H7 (cell line): Measurements from ENCODE around the gene P2RX5. TPM values are rescaled to one million over a fixed set of nuclear protein-coding genes. Genes with fewer than 3 reads are reported as not detected.

Experiments used
- DNase-seq: peaks from one replicate; pipeline ENCODE4 v3.0.0; 2012
- H3K27me3 ChIP-seq: 2 replicates; pipeline ENCODE4 v1.6.0; 2011; ENCODE audit warnings: mild to moderate bottlenecking, low read length; ENCODE audit not compliant: control insufficient read depth, insufficient read depth
- H3K36me3 ChIP-seq: replicated peaks from 2 replicates; pipeline ENCODE4 v1.5.1; 2011; ENCODE audit warnings: low read length; ENCODE audit not compliant: control insufficient read depth, insufficient read depth
- H3K4me3 ChIP-seq: 2 replicates; pipeline ENCODE4 v1.5.1; 2011; ENCODE audit warnings: low read depth, mild to moderate bottlenecking, control low read depth, low read length, moderate library complexity; ENCODE audit not compliant: insufficient read depth
- total RNA-seq: library from RNA; depleted of rRNA; stranded (reverse); fragments of >200 nt; shearing (Covaris generic); gene quantifications from 2 replicates; pipeline ENCODE4 v1.2.3, GENCODE V29; 2014

Gene P2RX5
- total RNA-seq, 1 experiment from 2014 or later: 2.3 TPM

DNA sequence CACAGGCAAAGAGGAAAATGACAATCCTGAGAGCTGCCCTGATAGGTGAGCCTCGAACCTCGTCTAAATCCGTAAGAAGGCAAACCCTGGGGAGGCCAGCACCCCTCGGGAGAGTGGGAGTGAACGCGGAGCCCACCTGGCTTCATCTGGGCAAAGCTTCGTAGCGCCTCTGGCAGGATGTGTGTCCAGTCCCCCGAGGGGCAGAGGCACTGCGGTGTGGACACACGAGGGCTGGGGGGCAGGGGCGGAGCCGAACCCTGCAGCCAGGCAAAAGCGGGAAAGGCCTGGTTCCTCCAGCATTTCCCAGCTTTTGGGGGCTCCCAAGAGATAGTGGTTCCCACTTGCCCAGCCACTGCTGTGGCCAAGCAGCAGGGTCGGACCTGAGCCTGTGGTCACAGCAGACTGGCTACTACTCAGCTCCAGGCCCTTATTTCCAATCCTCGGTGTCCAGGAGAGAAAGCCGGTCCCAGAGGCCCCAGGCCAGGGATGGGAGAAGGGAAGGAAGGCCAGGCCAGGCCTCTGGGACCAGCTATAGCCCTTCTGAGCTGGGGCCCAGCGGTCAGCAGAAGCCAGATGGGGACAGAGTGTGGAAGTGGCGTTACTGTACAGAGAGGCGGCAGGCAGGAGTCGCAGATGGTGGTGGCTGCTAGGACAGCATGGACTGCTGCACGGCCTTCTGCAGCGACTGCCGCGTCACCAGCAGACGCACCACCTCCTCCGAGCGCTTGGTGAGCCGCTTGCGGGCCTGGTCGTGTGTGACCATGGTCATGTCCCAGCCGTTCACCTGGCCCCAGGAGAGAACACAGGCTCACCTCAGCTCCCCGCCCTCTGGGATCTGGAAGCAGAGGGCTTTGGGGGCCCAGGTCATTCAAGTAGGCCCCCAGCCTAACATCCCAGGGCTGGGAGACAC, 32.6 kb downstream of the P2RX5 start:
- Histone ChIP-seq H3K36me3 (peaks cover 1% of the 10 kb centered on the region; the same call in 1 of the 2 replicates), H3K27me3 (no peaks in the 10 kb centered on the region), H3K4me3 (no peak overlapping the region)
- DNase-seq: no peak

DNA sequence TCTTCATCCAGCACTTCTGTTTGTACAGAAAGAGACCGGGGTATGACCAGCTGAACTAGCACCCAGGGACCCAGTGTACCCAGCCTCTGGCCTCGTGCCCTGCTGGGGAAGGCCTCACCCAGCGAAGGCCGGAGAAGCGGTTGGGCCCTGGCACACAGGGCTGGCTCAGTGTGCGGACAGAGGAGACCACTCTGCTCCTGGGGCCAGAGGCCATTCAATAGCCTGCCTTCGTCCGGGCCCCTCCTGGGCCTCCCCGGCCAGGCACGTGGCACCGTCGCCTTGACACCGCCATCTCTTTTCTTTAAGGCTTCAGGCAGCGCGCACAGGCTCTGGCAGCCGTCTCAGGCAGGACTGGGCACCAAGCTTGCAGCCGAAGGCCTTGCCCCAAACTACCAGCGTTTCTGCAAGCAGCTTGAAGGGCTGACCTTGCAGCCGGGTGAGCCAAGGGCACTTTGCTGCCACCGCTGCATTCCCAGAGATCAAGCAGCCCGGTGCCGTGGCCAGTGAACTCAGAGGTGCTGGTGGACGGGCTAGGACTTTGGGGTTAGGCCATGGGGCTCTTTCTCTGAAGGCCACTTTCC, 35.6 kb downstream of the P2RX5 start:
- no peak for DNase-seq
- Histone ChIP-seq H3K4me3 (no peak overlapping the region), H3K36me3 (peaks cover 1% of the 10 kb centered on the region; the same call in 1 of the 2 replicates), H3K27me3 (no peaks in the 10 kb centered on the region)

DNA sequence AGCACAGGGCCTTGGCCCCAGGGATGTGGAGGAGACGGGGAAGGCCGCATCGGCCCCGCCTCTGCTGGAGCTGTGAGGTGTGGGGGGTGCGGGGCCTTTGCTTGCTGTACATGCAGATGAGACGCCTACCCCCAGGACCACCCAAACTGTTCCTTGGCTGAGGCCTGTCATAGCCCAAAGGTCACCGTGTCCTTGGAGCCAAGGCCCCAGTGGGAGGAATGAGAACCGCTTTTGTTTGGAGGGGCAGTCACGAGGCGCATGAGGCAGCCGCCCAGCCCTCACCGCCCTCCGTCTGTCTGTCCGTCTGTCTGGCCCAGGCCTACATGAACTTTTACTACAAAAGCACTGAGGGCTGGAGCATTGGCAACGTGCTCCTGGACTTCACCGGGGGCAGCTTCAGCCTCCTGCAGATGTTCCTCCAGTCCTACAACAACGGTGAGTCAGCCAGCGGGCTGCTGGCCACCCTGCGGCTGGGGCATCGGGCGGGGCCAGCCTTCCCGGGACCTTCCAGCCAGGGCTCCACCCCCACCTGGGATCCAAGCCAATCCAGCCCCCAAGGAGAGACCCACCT, 36.3 kb downstream of the P2RX5 start:
- DNase-seq: peak; percentile 75

DNA sequence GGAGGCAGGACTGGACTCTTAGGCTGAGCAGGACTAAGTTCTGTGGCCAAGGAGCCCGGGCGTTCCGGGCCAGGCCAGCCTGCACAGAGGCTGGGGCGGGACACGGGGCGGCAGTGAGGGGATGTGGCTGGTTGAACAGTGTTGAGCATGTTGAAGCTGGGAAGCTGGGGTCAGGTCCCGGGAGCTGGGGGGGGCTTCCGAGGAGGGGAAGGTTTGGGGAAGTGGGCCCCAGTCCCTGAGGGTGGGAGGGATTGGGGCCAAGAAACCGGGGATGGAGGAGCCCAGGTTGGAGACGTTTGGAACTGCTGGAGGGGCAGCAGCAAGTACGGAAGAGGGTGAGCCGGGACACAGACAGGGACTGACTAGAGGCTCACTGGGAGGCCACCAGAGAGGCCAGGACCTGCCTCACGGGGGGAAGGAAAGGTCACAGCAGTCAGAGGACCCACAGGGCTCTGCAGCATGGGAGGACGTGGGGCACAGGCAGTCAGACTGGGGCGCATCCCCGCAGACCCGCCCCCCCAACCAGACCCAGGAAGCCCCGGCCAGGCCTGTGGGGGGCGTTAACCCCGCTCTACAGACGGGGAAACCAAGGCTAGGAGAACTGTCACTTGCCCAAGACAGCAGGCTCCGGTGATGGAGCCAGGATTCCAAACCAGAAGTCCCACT, 37.0 kb downstream of the P2RX5 start:
- peak; percentile 55 for DNase-seq
- Histone ChIP-seq H3K36me3 (peaks cover 1% of the 10 kb centered on the region; the same call in 1 of the 2 replicates), H3K27me3 (no peaks in the 10 kb centered on the region), H3K4me3 (no peak overlapping the region)

More for the DNA sequence above, 36.3 kb downstream of the P2RX5 start:
- Histone ChIP-seq H3K27me3 (no peaks in the 10 kb centered on the region), H3K36me3 (peaks cover 1% of the 10 kb centered on the region; the same call in 1 of the 2 replicates), H3K4me3 (no peak overlapping the region)

DNA sequence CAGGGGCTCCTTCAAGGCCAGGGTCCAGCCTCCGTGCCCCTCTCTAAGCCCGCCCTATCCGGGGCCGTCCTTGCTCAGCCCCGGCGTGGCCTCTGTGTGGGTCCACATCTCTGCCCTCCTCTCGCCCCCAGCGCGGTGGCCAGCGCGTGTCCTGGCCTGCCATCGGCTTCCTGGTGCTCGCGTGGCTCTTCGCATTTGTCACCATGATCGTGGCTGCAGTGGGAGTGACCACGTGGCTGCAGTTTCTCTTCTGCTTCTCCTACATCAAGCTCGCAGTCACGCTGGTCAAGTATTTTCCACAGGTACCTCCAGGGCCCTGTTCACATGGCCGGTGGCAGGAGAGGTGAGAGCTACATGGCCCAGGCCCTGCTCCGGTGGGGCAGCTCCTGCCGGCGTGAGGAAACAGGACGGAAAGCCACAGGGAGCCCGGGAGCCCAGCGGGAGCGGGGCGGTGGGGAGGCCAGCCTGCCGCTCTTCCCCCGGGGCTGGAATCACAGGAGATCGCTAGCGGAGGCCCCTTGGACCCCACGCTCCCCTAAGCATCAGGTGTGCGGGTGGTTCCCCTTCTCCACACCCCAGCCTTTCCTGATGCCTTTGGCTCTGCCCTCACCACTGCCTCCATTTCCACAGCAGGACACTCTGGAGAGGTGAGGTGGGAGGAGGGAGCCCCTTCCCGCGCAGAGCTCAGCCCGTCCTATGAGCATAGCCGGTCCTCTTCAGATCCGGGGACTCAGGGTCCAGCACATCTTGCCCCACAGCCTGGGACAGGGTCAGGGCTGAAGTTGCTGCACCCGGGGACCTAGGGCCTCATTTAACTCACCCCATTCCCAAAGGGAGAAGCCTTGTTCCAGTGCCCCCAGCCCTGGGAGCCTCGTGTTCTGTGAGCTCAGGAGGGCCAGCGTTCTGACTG, 37.8 kb downstream of the P2RX5 start:
- DNase-seq: peak; percentile 67
- no peaks in the 10 kb centered on the region for H3K27me3 ChIP-seq
- no peak overlapping the region for H3K4me3 ChIP-seq
- peaks cover 1% of the 10 kb centered on the region; the same call in 1 of the 2 replicates for H3K36me3 ChIP-seq

DNA sequence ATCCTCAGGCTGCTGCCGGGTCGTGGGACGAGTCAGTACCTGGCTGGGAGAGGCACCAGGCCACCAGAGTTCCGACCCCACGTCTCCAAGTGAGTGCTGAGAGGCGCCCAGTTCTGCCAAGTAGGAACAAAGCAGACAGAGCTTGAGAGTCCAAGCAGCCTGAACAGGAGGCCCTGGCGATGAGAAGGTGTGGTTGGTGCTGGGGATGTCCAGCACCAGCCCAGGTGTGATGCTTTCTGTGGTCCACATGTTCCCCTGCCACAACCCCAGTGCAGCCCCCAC, 38.4 kb downstream of the P2RX5 start:
- DNase-seq: no peak
- H3K27me3 ChIP-seq: no peaks in the 10 kb centered on the region

DNA sequence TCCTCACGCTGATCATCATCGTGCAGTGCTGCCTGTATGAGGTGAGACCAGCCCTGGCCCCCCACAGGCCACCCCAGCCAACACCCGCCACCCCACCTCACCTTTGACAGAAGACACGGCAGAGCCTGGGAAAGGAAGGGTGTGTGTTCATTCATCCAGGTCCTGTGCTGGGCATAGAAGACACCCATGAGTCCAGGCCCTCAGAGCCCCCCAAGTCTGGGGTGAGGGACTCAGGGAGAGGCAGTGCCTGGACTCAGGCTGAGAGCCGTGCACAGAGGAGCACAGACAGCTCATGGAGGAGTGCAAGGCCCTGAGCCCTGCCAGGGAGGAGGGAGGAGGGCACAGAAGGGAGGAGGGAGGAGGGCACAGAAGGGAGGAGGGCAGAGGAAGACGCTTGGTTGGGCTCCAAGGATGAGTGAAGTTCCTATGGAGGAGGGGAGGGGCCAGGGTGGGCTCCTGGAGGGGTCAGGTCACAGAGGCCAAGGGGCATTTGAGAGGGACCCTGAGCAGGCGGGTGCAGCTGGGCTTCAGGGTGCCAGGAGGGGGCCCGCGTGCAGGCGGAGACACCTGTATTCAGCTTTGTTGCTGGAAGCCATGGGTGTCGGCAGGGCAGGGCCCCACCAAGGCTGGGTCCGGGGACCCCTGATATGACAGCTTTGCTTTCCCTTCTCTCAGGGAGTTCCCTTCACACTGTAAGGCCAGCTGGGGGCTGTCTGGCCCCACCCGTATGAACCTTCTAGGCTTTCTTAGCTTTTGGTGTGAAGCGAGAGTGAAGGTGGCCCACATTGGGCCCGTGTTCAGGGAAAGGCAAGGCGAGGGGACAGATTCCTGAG, 39.0 kb downstream of the P2RX5 start:
- Histone ChIP-seq H3K36me3 (no peaks in the 10 kb centered on the region; the same call in 1 of the 2 replicates), H3K27me3 (no peaks in the 10 kb centered on the region), H3K4me3 (no peak overlapping the region)
- peak; percentile 58 for DNase-seq

More for the DNA sequence above, 38.4 kb downstream of the P2RX5 start:
- H3K36me3 ChIP-seq: no peaks in the 10 kb centered on the region; the same call in 1 of the 2 replicates
- H3K4me3 ChIP-seq: no peak overlapping the region

DNA sequence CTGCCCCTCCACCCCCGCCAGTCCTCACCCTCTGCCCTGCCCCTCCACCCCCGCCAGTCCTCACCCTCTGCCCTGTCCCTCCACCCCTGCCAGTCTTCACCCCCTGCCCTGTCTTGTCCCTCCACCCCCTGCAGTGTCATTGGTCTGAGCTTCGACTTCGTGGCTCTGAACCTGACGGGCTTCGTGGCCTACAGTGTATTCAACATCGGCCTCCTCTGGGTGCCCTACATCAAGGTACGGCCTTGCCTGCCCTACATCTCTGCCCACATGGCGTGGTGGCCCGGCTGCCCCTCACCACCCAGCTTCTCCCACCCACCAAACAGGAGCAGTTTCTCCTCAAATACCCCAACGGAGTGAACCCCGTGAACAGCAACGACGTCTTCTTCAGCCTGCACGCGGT, 39.6 kb downstream of the P2RX5 start:
- H3K27me3 ChIP-seq: no peaks in the 10 kb centered on the region
- no peaks in the 10 kb centered on the region for H3K36me3 ChIP-seq
- DNase-seq: no peak
- H3K4me3 ChIP-seq: no peak overlapping the region

DNA sequence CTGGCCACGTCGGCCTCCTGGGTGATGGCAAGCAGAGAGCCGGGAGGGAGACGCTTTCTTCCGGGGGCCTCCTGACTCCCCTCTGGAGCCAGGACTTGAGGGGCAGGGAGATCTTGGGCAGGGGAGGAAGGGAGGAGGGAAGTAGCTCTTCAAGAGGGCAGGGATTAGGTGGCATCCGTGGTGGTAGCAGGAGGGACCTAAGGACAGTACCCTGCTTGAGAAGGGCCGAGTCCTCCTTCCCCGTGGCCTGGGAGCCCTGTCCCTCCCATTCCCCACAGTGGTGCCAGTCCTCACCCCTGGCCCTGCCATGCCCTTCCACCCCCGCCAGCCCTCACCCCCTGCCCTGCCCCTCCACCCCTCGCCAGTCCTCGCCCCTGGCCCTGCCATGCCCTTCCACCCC, 40.2 kb downstream of the P2RX5 start:
- no peak for DNase-seq
- no peak overlapping the region for H3K4me3 ChIP-seq
- H3K27me3 ChIP-seq: no peaks in the 10 kb centered on the region
- H3K36me3 ChIP-seq: no peaks in the 10 kb centered on the region

DNA sequence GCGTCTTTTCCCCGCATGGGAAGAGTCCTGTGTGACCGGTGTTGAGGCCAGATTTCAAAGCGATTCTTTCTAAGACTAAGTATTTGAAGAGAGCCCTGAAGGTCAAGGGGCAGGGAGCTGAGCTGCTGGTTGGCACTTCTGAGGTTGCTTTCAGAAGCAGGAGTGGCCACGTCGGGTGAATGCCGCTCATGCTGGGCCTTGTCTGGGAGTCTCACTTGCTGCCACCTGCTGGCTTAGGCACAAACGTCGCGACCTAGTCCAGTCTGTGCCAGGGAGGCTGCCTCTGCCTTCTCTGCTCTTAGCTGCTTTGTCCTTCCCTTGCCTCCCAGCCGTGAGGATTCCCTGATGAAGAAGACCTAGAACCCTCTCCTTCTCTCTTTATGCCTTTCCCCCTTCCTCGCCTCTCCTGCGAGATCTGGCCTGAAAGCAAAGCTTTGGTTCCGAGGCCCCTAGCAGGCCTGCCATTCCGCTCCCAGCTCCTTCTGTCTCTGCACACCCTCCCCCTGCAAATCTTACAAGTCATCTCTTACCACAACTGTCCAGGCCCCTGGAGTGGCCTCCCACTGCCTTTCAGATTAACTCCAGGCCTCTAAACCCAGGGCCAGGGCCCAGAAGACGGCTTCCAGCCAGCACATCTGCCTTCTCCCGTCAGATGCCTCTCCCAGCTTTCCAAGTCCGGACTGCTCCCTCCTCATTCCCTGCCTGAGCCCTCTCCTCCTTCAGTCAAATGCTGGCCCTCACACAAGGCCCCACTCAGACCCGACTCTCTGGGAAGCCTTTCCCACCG, 48.0 kb downstream of the P2RX5 start:
- Histone ChIP-seq H3K27me3 (no peaks in the 10 kb centered on the region), H3K36me3 (peaks cover 5% of the 10 kb centered on the region), H3K4me3 (no peak overlapping the region)
- DNase-seq: peak; percentile 81

DNA sequence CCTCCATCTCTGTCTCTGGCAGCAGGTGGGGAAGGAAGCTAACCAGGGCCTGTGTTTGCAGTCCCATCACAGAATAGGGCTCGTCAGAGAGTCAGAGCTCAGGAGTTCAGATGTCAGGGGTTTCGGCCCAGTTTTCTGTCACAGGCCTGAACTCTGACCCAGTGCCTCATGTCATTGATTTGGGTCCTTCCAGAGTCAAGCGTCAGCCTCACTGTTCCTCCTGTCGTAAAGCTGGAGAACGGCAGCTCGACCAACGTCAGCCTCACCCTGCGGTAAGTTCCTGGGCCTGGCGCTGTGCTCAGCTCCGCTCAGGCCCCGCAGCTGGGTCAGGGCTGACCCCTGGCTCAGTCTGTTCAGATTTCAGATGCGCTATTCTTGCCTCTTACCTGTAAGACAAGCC, 48.7 kb downstream of the P2RX5 start:
- Histone ChIP-seq H3K27me3 (no peaks in the 10 kb centered on the region), H3K36me3 (peaks cover 5% of the 10 kb centered on the region), H3K4me3 (no peak overlapping the region)
- DNase-seq: no peak

DNA sequence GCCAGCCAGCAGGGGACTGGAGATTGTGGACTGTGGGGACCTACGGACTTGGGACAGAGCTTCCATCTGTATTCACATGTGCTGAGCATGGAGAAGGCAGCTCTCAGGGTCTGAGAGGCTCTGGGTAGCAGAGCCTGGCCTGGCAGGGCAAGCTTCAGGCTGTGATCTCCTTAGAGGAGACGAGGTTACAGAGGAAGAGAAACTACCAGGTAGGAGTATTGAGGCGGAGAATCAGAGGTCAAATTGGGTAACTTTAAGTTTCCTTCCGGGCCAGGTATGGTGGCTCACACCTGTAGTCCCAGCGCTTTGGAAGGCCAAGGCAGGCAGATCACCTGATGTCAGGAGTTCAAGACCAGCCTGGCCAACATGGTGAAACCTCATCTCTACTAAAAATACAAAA, 50.6 kb downstream of the P2RX5 start:
- Histone ChIP-seq H3K27me3 (no peaks in the 10 kb centered on the region), H3K4me3 (no peak overlapping the region), H3K36me3 (peaks cover 5% of the 10 kb centered on the region)
- no peak for DNase-seq
